Astrocyte of the spinal cord (primary cell): ENCODE results near the gene PKIB.
A peak's percentile ranks its signal among the peaks of the same experiment; 100 is the strongest.

Experiments
- DNase-seq: peaks from one replicate; pipeline ENCODE4 v3.0.0; 2011; ENCODE audit warnings: low read depth, low spot score
- H3K4me3 ChIP-seq: 2 replicates; pipeline ENCODE4 v1.5.1; 2011; ENCODE audit warnings: low read depth, mild to moderate bottlenecking, low read length, moderate library complexity
- CTCF ChIP-seq: IDR thresholded peaks from 2 replicates; pipeline ENCODE4 v1.5.1; 2012; ENCODE audit warnings: low read depth, mild to moderate bottlenecking, low read length, inconsistent platforms
- in situ Hi-C: cut with HindIII; loops from 2 replicates; pipeline ENCODE4 v1.10.0; 2017; ENCODE audit warnings: low sequenced_read_pairs

The PKIB gene

GRCh38 chr6:122696079-122696478 is 85.9 kb downstream of the PKIB start:
- no peak overlapping the region for H3K4me3 ChIP-seq
- no peak for TF ChIP-seq CTCF

GRCh38 chr6:122696853-122697252 is 86.6 kb downstream of the PKIB start:
- no peak for TF ChIP-seq CTCF
- peak; percentile 77 for DNase-seq
- in situ Hi-C loops = no loop called here
- H3K4me3 ChIP-seq = no peak overlapping the region

More at GRCh38 chr6:122696079-122696478, 85.9 kb downstream of the PKIB start:
- in situ Hi-C loops = no loop called here
- peak; percentile 95 for DNase-seq

GRCh38 chr6:122697458-122697857 is 87.3 kb downstream of the PKIB start:
- DNase-seq = no peak
- H3K4me3 ChIP-seq = no peak overlapping the region
- in situ Hi-C loops = no loop called here
- TF ChIP-seq CTCF = no peak

- no peak for TF ChIP-seq CTCF
- H3K4me3 ChIP-seq = no peak overlapping the region
- in situ Hi-C loops = no loop called here
- DNase-seq = no peak
Measured at GRCh38 chr6:122701666-122702065, 91.5 kb downstream of the PKIB start.

GRCh38 chr6:122702841-122703240 is 92.6 kb downstream of the PKIB start:
- in situ Hi-C loops = no loop called here
- no peak for DNase-seq
- no peak overlapping the region for H3K4me3 ChIP-seq
- TF ChIP-seq CTCF = no peak

- TF ChIP-seq CTCF = no peak
- no peak for DNase-seq
- no peak overlapping the region for H3K4me3 ChIP-seq
- in situ Hi-C loops = no loop called here
Measured at GRCh38 chr6:122704066-122704465, 93.9 kb downstream of the PKIB start.

- DNase-seq = no peak
- TF ChIP-seq CTCF = no peak
- in situ Hi-C loops = no loop called here
- H3K4me3 ChIP-seq = no peak overlapping the region
Measured at GRCh38 chr6:122709922-122710512, 99.8 kb downstream of the PKIB start.
